Esophagus squamous epithelium (tissue), 5 donors: ENCODE measurements around the gene THEMIS2. TPM values are rescaled to one million over a fixed set of nuclear protein-coding genes. Genes with fewer than 3 reads are reported as not detected.
A peak's percentile ranks its signal among the peaks of the same experiment; 100 is the strongest.

Experiments used
- DNase-seq: peaks from one replicate; lab custom pipeline; 2025; lab: John Stamatoyannopoulos, UW
- H3K27ac ChIP-seq, 4 donors: fragments of 200-600 bp; sonication (generic); one replicate each; pipeline ENCODE4 v1.5.1; 2016 to 2019; ENCODE audit warnings: mild to moderate bottlenecking in 1 of 4
- H3K27me3 ChIP-seq, 4 donors: fragments of 200-600 bp; sonication (generic); 1 replicate in 3 of 4; 2 replicates in 1 of 4; pipeline versions ENCODE4 v1.5.1 to v1.6.0; 2017 to 2021; ENCODE audit warnings: antibody characterized with exemption in 1 of 4
- H3K36me3 ChIP-seq, 3 donors: fragments of 200-600 bp; sonication (generic); one replicate each; pipeline ENCODE4 v1.5.1; 2016 to 2019
- H3K4me1 ChIP-seq, 3 donors: fragments of 200-600 bp; sonication (generic); one replicate each; pipeline ENCODE4 v1.5.1; 2017 to 2019
- H3K4me3 ChIP-seq, 4 donors: fragments of 200-600 bp; sonication (generic); 1 replicate in 3 of 4; 2 replicates in 1 of 4; pipeline ENCODE4 v1.5.1; 2016 to 2019; ENCODE audit warnings: mild to moderate bottlenecking in 2 of 4, moderate library complexity in 1 of 4
- H3K9me3 ChIP-seq, 3 donors: fragments of 200-600 bp; sonication (generic); one replicate each; pipeline ENCODE4 v1.5.1; 2016 to 2019
- POLR2A ChIP-seq, 4 donors: fragments of 450-650 bp; IDR thresholded peaks; one replicate each; pipeline ENCODE4 v1.6.1; 2017; ENCODE audit warnings: antibody characterized with exemption in 4 of 4, mild to moderate bottlenecking in 4 of 4, moderate library complexity in 3 of 4
- WGBS, 2 donors: methylation state at CpG; one replicate each; pipeline ENCODE4 v1.1.5; 2018; 5-methylcytosine and 5-hydroxymethylcytosine counted together
- intact Hi-C: fragments of 100-400 bp; cut with DNase I; formaldehyde crosslinking; loops from one replicate; pipeline ENCODE4 v1.15.0; 2022
- total RNA-seq, 4 donors: library from RNA; depleted of rRNA; stranded (reverse); fragments of >200 nt; gene quantifications; one replicate each; pipeline ENCODE4 v1.1.0, GENCODE V29; 2016
- TF ChIP-seq, protein P1 (sequence below), 6 experiments: fragments of 450-650 bp in 4 of 6; fragments of 200-600 bp in 2 of 6; sonication (generic) in 2 of 6; IDR thresholded peaks; one replicate each; pipeline ENCODE4 v1.5.1; 2016 to 2019; ENCODE audit warnings: antibody characterized with exemption in 6 of 6, mild to moderate bottlenecking in 4 of 6, moderate library complexity in 4 of 6
- donor health status: DM: yes; HTN: yes; CAD: no.

Gene THEMIS2
- total RNA-seq, 4 donors from 2014 or later: 2.0 to 13.9 (median 8.6) TPM

DNA sequence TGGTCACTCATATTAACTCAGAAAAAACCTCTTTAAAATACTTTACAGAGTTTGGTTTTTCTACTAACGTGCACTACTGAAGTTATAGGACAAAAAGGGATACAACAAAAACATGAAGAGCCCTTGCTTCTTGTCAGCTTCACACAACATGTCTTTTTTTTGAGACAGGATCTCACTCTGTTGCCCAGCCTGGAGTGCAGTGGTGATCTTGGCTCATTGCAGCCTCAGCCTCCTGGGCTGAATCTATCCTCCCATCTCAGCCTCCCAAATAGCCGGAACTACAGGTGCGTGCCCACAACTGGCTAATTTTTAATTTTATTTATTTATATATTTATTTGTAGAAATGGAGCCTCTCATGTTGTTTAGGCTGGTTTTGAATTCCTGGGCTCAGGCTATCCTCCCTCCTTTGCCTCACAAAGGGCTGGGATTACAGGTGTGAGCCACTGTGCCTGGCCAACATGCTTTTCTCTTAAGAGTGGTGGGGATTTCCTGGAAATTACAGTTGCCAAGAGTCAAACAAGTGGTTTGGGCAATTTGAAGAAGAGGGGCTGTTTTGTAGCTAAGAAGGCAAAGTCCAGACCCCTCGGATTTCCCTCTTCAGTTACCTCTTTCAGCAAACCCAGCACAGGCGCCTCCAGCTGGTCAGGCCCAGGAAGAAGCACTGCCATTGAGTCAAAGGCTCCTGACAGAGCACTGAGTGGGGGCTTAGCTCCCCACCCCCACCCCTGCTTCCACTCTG lies 56.0 kb downstream of the THEMIS2 start:
- Histone ChIP-seq H3K4me1 (peaks cover 0 to 6% (median 0%) of the 10 kb centered on the region in 3 donors), H3K27me3 (no peaks in the 10 kb centered on the region), H3K36me3 (no peaks in the 10 kb centered on the region), H3K4me3 (no peak overlapping the region), H3K9me3 (no peaks in the 10 kb centered on the region), H3K27ac (no peak overlapping the region)
- no peak for TF ChIP-seq POLR2A (IDR thresholded peaks at IDR 0.05)
- TF ChIP-seq, protein P1, sequence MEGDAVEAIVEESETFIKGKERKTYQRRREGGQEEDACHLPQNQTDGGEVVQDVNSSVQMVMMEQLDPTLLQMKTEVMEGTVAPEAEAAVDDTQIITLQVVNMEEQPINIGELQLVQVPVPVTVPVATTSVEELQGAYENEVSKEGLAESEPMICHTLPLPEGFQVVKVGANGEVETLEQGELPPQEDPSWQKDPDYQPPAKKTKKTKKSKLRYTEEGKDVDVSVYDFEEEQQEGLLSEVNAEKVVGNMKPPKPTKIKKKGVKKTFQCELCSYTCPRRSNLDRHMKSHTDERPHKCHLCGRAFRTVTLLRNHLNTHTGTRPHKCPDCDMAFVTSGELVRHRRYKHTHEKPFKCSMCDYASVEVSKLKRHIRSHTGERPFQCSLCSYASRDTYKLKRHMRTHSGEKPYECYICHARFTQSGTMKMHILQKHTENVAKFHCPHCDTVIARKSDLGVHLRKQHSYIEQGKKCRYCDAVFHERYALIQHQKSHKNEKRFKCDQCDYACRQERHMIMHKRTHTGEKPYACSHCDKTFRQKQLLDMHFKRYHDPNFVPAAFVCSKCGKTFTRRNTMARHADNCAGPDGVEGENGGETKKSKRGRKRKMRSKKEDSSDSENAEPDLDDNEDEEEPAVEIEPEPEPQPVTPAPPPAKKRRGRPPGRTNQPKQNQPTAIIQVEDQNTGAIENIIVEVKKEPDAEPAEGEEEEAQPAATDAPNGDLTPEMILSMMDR (IDR thresholded peaks at IDR 0.05): no peak
- 50 to 64% methylated on average over 4 to 5 of the region's 5 CpGs for WGBS, 2 donors
- DNase-seq: no peak
- intact Hi-C loops: no loop called here

- Histone ChIP-seq H3K9me3 (no peaks in the 10 kb centered on the region), H3K27me3 (peaks cover 0 to 22% (median 0%) of the 10 kb centered on the region in 4 donors), H3K4me1 (peaks cover 0 to 19% (median 0%) of the 10 kb centered on the region in 3 donors), H3K27ac (no peak overlapping the region), H3K4me3 (no peak overlapping the region), H3K36me3 (no peaks in the 10 kb centered on the region)
- 75 to 94% methylated on average over 1 to 6 of the region's 6 CpGs for WGBS, 2 donors
- no peak for DNase-seq
- TF ChIP-seq, protein P1 (IDR thresholded peaks at IDR 0.05): no peak
- no peak for TF ChIP-seq POLR2A (IDR thresholded peaks at IDR 0.05)
- intact Hi-C loops: no loop called here
Measured at GRCh38 chr1:27931184-27931583, 58.8 kb downstream of the THEMIS2 start.

- 76 to 79% methylated on average over 4 of the region's 4 CpGs for WGBS, 2 donors
- intact Hi-C loops: no loop called here
Measured at GRCh38 chr1:27931759-27932158, 59.4 kb downstream of the THEMIS2 start.

DNA sequence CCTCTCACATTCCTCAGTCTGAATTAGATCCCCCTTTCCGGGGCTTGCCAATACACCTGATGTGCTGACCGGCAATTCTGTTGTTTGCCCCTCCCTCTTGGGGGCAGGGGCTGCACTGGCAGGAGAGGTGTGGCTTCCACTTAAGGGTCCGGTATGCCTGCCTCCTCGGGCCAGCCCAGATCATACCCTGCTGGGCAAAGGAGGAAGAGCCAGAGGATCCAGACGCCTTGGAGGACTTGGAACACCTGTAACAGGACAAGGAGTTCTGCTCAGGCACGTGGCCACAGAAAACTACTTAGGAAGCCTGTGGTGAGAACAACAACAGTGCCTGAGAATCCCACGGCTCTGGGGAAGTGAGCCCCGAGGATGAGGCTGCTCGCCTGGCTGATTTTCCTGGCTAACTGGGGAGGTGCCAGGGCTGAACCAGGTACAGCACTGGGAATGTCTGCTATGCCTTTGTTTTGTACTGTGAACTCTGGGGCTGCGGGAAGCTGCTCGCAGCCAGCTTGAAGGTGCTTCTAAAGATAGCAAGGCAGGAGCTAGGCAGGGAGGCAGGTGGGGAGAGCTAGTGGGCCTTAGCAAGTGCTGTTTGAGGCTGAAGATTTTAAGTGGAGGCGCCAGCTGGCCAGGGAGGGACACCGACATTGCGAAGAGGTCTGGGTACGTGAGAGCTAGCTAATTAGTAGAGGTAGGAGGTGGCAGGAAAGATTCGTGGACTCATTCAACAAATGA lies 62.6 kb downstream of the THEMIS2 start, which contains the start of gene SMPDL3B:
SMPDL3B (plus strand) TSS at position 183 of the 732 bp plus-strand sequence; CDS start at position 367, 184 bp downstream.
- Histone ChIP-seq H3K36me3 (no peaks in the 10 kb centered on the region), H3K27me3 (peaks cover 0 to 28% (median 0%) of the 10 kb centered on the region in 4 donors), H3K9me3 (no peaks in the 10 kb centered on the region), H3K4me1 (peaks cover 0 to 12% (median 0%) of the 10 kb centered on the region in 3 donors), H3K4me3 (peak within 1 kb of the TSS; percentile 8 to 47 (median 29)), H3K27ac (no peak within 1 kb of the TSS)
- intact Hi-C loops: no loop called here
- no peak for DNase-seq
- TF ChIP-seq, protein P1 (IDR thresholded peaks at IDR 0.05): peak in 3 of 6 experiments; percentile 14 to 21 (median 14)
- TF ChIP-seq POLR2A (IDR thresholded peaks at IDR 0.05): no peak
- WGBS, 2 donors: 2 to 9% methylated on average over 9 to 12 of the region's 16 CpGs

More at GRCh38 chr1:27931759-27932158, 59.4 kb downstream of the THEMIS2 start:
- Histone ChIP-seq H3K36me3 (no peaks in the 10 kb centered on the region), H3K27ac (no peak overlapping the region), H3K4me3 (no peak overlapping the region), H3K27me3 (peaks cover 0 to 28% (median 0%) of the 10 kb centered on the region in 4 donors), H3K9me3 (no peaks in the 10 kb centered on the region), H3K4me1 (peaks cover 0 to 19% (median 0%) of the 10 kb centered on the region in 3 donors)
- no peak for TF ChIP-seq POLR2A (IDR thresholded peaks at IDR 0.05)
- TF ChIP-seq, protein P1 (IDR thresholded peaks at IDR 0.05): no peak
- DNase-seq: no peak
